HG03378 (cell line): Measurements from ENCODE around the gene TSC22D1.

Experiments
- ATAC-seq: cut with Tn5 transposase; IDR thresholded peaks from one replicate; pipeline ENCODE4 v1.9.1; 2021; ENCODE audit warnings: mild to moderate bottlenecking, moderate library complexity; ENCODE audit not compliant: unreplicated experiment

TSC22D1 gene

GRCh38 chr13:44410328-44410859 lies 165.7 kb downstream of the TSC22D1 start:
- ATAC-seq: no peak

DNA sequence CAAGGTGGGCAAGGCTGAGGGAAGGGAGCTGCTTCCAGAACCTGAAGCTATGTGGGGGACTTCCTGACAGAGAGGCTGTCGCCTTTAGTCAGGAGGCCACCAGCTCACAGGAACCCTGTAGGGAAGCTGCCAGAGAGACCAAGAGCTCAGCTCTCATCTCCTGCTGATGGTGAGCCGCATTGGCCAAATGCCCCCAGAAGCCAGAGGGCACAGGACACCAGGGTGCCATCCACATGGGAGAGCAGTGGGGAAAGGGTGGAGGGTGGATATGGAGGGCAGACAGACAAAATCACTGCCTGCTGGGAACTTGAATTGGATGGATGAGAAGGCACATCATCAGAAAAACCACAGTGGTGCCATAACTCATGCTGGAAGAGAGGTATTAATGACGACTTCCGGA lies 166.5 kb downstream of the TSC22D1 start:
- ATAC-seq: no peak

GRCh38 chr13:44407891-44408290 lies 168.2 kb downstream of the TSC22D1 start:
- ATAC-seq: no peak

DNA sequence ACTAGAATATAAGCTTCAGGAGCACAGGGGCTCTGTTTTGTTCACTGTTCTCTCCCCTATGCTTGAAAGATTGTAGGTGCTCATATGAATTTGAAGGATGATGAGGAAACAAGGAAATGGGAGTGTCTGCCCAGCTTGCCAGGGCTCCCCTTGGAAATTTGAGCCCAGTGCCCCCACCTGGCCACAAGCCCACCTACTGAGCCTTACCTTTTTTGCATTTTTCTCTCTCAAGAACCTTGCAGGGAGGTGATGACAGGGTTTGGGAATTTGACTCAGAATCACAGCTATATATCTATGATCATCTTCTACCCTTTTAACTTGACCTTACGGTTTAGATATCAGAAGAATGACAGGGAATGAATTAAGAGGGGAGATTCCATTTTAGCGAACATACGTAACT lies 168.8 kb downstream of the TSC22D1 start:
- ATAC-seq: no peak

DNA sequence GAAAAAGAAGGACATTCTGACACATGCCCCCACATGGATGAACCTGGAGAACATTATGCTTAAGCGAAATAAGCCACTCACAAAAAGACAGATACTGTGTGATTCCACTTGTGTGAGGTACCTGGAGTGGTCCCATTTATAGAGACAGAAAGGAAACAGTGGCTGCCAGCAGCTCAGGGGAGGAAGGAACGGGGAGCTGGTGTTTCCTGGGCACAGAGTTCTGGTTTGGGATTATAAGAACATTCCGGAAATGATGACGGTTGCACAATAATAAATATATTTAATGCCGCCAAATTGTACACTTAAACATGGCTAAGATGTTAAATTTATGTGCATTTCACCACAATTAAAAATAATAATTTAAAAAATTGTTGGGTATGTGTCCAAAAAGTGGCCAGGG lies 169.5 kb downstream of the TSC22D1 start:
- ATAC-seq: no peak

DNA sequence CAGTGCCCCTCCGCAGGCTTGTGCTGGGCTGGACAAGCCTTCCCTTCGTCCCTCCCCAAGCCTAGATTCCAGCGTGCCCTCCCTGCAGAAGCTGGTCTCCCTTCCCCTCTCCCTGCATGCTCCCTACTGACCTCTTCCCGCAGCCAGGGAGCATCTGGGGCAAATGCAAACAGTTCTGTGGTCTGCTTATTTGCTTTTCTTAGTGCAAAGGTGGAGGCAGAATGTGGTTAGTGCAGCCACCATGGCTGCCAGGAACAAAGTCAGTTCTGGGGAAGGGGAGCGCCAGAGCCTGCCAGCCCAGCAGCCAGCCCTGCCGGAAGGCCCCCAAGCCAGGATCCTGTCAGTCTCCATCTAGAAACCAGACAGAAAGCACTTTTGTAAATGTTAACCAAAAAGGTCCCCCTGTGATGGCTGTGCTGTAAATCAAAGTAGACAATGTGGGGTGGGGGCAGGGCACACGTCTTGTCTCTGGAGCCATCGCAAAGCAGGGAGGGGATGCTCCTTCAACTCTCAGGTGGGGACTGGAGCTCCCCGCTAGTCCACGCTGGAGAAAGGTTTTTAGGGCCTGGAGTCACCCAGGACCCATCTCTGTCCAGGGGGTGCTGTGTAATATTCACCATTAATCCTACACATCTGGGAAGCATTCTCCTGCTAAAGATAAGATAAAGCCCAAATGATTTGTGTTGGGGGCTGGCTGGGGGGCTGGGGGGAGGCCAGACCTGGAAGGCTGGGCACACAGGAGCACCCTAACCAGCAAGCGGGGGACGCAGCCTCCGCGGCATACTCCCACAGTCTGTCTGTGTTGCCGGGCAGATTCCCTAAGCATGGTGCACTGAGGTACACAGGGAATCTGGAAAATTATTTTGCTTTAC lies 171.6 kb downstream of the TSC22D1 start:
- ATAC-seq: no peak

- ATAC-seq: no peak
Observed at GRCh38 chr13:44403461-44404056, 172.6 kb downstream of the TSC22D1 start.

DNA sequence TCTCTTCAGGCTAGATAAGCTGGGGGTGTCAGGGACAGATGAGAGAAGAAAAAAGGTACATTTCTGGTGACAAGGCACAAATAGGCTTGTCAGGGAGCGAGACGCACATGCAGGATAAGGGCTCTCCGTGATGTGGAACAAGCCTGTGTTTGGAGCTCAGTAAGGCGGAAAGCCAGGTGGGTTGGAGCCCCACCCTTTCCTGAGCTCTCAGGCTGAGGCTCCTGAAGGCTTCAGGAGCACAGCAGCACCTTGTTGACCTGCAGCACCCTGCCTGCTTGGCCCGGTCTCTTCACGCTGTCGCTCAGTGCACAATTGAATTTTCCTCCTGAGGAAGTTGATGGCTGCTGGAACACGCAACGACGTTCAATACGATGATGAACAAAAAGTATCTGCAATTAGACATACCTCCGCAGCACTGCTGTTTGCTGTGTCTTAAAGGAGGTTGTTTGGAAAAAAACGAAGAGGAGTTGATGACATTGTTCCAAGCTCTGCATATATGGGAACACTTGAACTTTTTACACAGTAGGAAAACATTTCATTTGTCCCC lies 173.2 kb downstream of the TSC22D1 start:
- ATAC-seq: no peak

DNA sequence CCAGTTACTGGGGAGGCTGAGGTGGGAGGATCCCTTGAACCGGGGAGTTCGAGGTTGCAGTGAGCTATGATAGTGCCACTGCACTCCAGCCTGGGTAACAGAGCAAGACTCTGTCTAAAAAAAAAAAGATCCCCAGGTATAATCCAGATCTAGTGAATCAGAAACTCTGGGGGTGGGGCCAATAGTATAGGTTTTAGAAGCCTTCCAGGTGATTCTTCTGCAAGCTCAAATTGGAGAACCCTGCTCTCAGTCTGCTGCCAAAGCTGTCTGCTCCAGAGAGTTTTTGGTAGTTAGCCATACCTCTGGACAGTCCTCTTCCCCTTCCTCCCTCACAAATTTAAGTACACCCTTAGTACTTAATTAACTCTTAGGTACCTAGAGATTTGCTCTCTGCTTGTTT lies 174.6 kb downstream of the TSC22D1 start:
- no peak for ATAC-seq

DNA sequence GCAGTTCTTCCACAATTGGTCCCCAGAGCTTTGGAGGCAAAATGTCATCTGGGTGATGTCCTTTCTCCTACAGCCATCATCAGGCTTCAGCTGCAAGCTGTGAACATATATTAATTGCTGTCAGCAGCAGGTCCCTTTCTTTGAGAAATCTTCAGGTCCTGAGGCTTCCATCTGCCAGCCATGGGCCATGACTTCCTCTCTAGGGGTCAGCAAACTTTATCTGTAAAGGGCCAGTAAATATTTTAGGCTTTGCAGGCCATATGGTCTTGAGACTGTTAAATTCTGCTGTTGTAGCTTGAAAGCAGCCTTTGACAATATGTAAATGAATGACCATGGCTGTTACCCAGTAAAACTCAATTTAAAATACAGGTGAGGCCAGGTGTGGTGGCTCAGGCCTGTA lies 175.4 kb downstream of the TSC22D1 start:
- ATAC-seq: no peak

DNA sequence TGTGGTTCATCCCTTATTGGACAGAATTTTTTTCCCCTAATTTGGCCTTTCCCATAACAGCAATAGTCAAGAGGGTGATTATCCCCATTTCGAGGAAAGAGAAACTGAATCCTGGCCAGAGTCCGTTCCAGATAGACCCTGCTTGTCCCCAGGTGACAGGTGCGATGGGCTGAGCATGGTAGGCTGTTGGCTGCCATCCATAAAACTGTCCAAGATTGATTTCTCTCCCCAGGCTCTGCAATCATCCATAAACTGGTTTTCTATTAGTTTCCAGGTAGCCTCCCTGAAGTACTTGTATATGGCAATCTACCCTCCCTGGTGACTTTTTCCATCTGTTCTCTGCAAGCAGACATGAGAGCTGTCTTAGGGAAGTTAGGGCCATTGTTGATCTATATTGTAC lies 177.1 kb downstream of the TSC22D1 start:
- ATAC-seq: no peak

DNA sequence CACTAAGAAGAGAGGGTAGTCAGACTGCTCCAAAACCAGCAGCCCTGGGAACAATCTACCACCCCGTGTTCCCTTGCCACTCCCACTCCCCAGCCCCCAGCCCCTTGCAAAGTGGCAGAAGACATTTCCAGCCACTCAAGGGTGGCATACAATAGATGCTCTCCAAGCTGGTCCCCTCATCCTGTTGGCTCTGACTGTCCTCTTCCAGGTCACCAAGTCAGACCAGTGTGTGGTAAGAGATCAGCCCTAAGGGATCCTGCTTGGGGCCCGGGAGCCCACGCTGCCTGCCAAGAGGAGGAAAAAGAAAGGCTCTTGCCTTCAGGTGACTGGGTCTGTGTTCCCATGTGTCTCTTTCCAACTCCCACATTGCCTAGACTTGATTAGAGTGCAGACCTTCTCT lies 177.5 kb downstream of the TSC22D1 start:
- ATAC-seq: no peak

- no peak for ATAC-seq
Observed at GRCh38 chr13:44397766-44398223, 178.3 kb downstream of the TSC22D1 start.

DNA sequence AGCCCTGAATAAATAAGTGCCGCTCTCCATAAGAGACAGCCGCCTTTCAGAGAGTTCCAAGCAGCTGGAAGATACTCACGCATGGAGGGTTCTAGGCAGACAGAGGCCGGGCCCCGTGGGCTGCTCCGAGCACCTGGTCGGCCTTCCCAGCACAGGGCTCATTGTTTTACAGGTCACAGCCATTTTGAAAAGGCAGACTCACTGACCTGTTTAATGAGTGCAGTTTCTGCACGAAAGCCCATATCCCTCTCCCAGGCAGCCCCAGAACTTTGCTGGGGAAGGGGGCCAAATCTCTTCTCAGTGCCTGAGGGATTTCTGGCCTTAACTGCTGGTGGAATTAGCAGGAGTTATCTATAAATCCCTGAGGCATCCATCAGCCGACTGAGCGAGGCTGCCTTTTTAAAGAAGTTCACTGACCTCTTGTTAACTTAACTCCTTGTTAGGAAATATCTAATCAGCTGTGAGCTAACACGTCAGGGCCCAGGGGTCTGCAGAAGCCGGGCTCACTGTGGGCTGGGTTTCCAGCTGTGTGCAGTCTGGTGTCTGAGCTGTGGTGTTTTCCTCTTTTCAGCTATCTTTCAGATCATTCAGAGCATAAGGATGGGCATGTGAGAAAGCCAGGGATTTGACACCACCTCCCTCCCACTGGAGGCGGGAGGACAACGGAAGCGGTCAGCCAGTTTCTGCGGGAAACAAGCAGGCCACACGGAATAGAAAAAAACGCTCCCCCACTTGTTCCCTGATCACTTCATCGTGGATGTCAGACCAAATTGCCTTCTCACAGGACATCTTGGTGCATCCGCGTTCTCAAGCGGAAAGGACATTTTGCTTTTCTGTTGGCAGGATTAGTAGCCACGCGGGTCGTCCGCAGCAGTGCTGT lies 179.2 kb downstream of the TSC22D1 start:
- ATAC-seq: no peak

GRCh38 chr13:44395976-44396694 lies 180.0 kb downstream of the TSC22D1 start:
- no peak for ATAC-seq

- ATAC-seq: no peak
Observed at GRCh38 chr13:44394658-44395057, 181.5 kb downstream of the TSC22D1 start.

DNA sequence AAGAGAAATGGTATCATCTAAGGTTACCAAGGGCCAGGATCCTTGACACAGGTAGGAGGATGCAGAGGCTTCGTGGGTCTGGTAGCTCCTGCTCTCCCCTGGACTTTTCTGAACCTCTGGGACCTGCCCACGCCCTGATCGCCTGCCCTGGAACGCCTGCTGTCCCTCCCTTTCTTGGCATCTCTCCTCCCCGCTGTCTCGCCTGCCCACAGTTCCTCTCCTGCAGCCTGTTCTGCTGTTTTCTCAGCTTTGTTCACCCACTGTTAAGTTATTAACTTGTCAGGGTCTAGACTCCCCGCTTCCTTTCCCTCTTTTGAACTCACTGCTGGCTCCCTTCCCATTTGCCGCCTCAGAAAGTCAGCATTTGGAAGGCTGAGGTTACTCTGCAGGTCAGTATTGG lies 182.7 kb downstream of the TSC22D1 start:
- ATAC-seq: no peak

GRCh38 chr13:44389876-44390275 lies 186.3 kb downstream of the TSC22D1 start:
- ATAC-seq: no peak

- ATAC-seq: no peak
Observed at GRCh38 chr13:44389060-44389666, 187.0 kb downstream of the TSC22D1 start.
